HepG2 (cell line): ENCODE data around the gene SHROOM2. TPM values are rescaled to one million over a fixed set of nuclear protein-coding genes. Genes with fewer than 3 reads are reported as not detected.

Experiments used
- ATAC-seq: fragments of 200-7000 bp; cut with Tn5 transposase; 3 replicates; pipeline ENCODE4 v1.9.1; 2020; ENCODE audit warnings: mild to moderate bottlenecking, moderate library complexity
- BruUV-seq: library from RNA; stranded (reverse); fragments of 400-500 nt; replicated peaks from 2 replicates; lab custom pipeline; 2021; lab: Mats Ljungman, UMichigan
- CTCF ChIA-PET: fragments of 300-600 bp; formaldehyde crosslinking; extraction: SDS; loops from one replicate; lab custom pipeline; 2021; ENCODE audit warnings: low total read pairs, inconsistent platforms, low intra/inter-chr PET ratio; lab: Yijun Ruan, JAX
- POLR2A ChIA-PET: fragments of 350-600 bp; sonication (Branson Sonifier 250); formaldehyde crosslinking; loops from one replicate; lab custom pipeline; 2020; ENCODE audit warnings: antibody characterized with exemption, inconsistent platforms; lab: Yijun Ruan, JAX
- DNase-seq: peaks from one replicate; pipeline ENCODE4 v3.0.0-alpha.2; 2015; ENCODE audit warnings: low spot score
- FAIRE-seq: peaks from 3 replicates; lab custom pipeline; 2011; peaks lifted over from hg19 to GRCh38; lab: Jason Lieb, UNC
- H2AFZ ChIP-seq: one replicate; pipeline ENCODE4 v1.6.1; 2011; ENCODE audit warnings: low read length, inconsistent platforms
- H3K27ac ChIP-seq: fragments of 300-600 bp; 3 replicates; pipeline ENCODE4 v1.8.0; 2011; ENCODE audit warnings: mixed run types, mild to moderate bottlenecking, mixed read lengths, low read length, inconsistent platforms; ENCODE audit not compliant: insufficient read depth; ENCODE audit errors: extremely low read length
- H3K27me3 ChIP-seq, 2 experiments: fragments of 200-600 bp in 1 of 2; 2 replicates in 1 of 2; 3 replicates in 1 of 2; pipeline versions ENCODE4 v1.6.0 to v1.8.0; 2011; ENCODE audit warnings: low read length in 2 of 2, mild to moderate bottlenecking in 2 of 2, moderate library complexity in 2 of 2, inconsistent platforms in 1 of 2; ENCODE audit not compliant: insufficient read depth in 2 of 2, control insufficient read depth in 1 of 2
- H3K36me3 ChIP-seq, 2 experiments: fragments of 200-600 bp in 1 of 2; replicated peaks in 1 of 2; 2 replicates in 1 of 2; 3 replicates in 1 of 2; pipeline versions ENCODE4 v1.5.1 to v1.8.0; 2011; ENCODE audit warnings: low read length in 2 of 2, inconsistent platforms in 1 of 2; ENCODE audit not compliant: insufficient read depth in 2 of 2, control insufficient read depth in 1 of 2
- H3K4me1 ChIP-seq: 2 replicates; pipeline ENCODE4 v1.5.1; 2012; ENCODE audit warnings: low read length, inconsistent platforms; ENCODE audit not compliant: insufficient read depth
- H3K4me2 ChIP-seq: 2 replicates; pipeline ENCODE4 v1.6.0; 2011; ENCODE audit warnings: low read depth, low read length, inconsistent platforms
- H3K4me3 ChIP-seq, 3 experiments: fragments of 200-600 bp in 1 of 3; sonication (generic), shearing (Covaris generic) in 1 of 3; replicated peaks in 1 of 3; 2 replicates each; pipeline ENCODE4 v1.5.1; 2011 to 2016; ENCODE audit warnings: low read length in 3 of 3, inconsistent platforms in 2 of 3, low read depth in 2 of 3, mild to moderate bottlenecking in 2 of 3, control low read depth in 1 of 3, mixed read lengths in 1 of 3; ENCODE audit not compliant: insufficient read depth in 1 of 3
- H3K79me2 ChIP-seq: one replicate; pipeline ENCODE4 v1.6.1; 2011; ENCODE audit warnings: low read length, inconsistent platforms; ENCODE audit not compliant: insufficient read depth
- H3K9ac ChIP-seq: 2 replicates; pipeline ENCODE4 v1.6.0; 2011; ENCODE audit warnings: mild to moderate bottlenecking, low read depth, low read length, inconsistent platforms; ENCODE audit not compliant: insufficient read depth
- H3K9me3 ChIP-seq: 2 replicates; pipeline ENCODE4 v1.5.1; 2012; ENCODE audit warnings: mild to moderate bottlenecking, low read length
- H4K20me1 ChIP-seq: 2 replicates; pipeline ENCODE4 v1.6.0; 2011; ENCODE audit warnings: inconsistent platforms, mild to moderate bottlenecking, low read length, moderate library complexity; ENCODE audit not compliant: insufficient read depth
- CTCF ChIP-seq: sonication (generic); formaldehyde crosslinking; IDR thresholded peaks from 2 replicates; pipeline ENCODE4 v1.5.0; 2020; ENCODE audit warnings: mild to moderate bottlenecking, missing genetic modification reagents, moderate library complexity
- FOXA1 ChIP-seq, 2 experiments: fragments of 450-650 bp in 1 of 2; sonication (generic) in 1 of 2; formaldehyde crosslinking in 1 of 2; IDR thresholded peaks; 2 replicates each; pipeline versions ENCODE4 v1.4.0 to v1.6.1; 2016 to 2020; ENCODE audit warnings: missing genetic modification reagents in 1 of 2
- MXD4 ChIP-seq: IDR thresholded peaks from 2 replicates; pipeline ENCODE4 v1.6.1; 2016; ENCODE audit warnings: mild to moderate bottlenecking, missing biosample characterization, missing genetic modification reagents
- NAIF1 ChIP-seq: sonication (generic); formaldehyde crosslinking; IDR thresholded peaks from 2 replicates; pipeline ENCODE4 v1.5.0; 2020; ENCODE audit warnings: mild to moderate bottlenecking, missing genetic modification reagents, borderline replicate concordance
- SMC3 ChIP-seq: IDR thresholded peaks from 2 replicates; pipeline ENCODE4 v1.6.1; 2011; ENCODE audit warnings: low read length, improper control_type of control experiment
- STAG1 ChIP-seq: sonication (generic); formaldehyde crosslinking; IDR thresholded peaks from 2 replicates; pipeline ENCODE4 v1.4.0; 2020; ENCODE audit warnings: missing genetic modification reagents
- THRA ChIP-seq: sonication (generic); formaldehyde crosslinking; IDR thresholded peaks from 2 replicates; pipeline ENCODE4 v1.4.0; 2020; ENCODE audit warnings: missing genetic modification reagents, borderline replicate concordance
- WGBS: methylation state at CpG from one replicate; pipeline ENCODE4 v1.1.6; 2017; ENCODE audit warnings: low lambda C conversion rate; 5-methylcytosine and 5-hydroxymethylcytosine counted together
- in situ Hi-C: cut with HindIII; loops from 2 replicates; pipeline ENCODE4 v1.10.0; 2017; ENCODE audit warnings: low pct_unique_long_range_greater_than_20kb; ENCODE audit not compliant: extremely low pct_ligation_motif_present
- intact Hi-C: fragments of 100-400 bp; cut with micrococcal nuclease; formaldehyde crosslinking; loops from one replicate; pipeline ENCODE4 v1.10.0; 2022; ENCODE audit not compliant: unreplicated experiment
- polyA plus RNA-seq, 8 experiments: library from polyadenylated mRNA; depleted of rRNA in 3 of 8; stranded (reverse) in 7 of 8; unstranded in 1 of 8; fragments of >200 nt; fragmentation: Illumina TruSeq in 4 of 8; extraction: Trizol in 4 of 8; gene quantifications; 2 replicates each; pipeline versions ENCODE4 v1.2.1 to v1.2.3, GENCODE V29; 2011 to 2016; ENCODE audit warnings: low read depth in 4 of 8, missing spikeins in 1 of 8, mixed read lengths in 1 of 8; ENCODE audit not compliant: insufficient read depth in 1 of 8
- total RNA-seq, 5 experiments: library from RNA; depleted of rRNA; stranded (reverse); fragments of >200 nt; fragmentation: Illumina TruSeq; extraction: Trizol; gene quantifications; 2 replicates each; pipeline ENCODE4 v1.2.3, GENCODE V29; 2016; ENCODE audit warnings: low read depth in 1 of 5
- TF ChIP-seq, protein P1 (sequence below): sonication (generic); formaldehyde crosslinking; IDR thresholded peaks from 2 replicates; pipeline ENCODE4 v1.4.0; 2020; ENCODE audit warnings: missing genetic modification reagents, borderline replicate concordance

SHROOM2 gene
- total and polyA plus RNA-seq, 2 of the 13 experiments (the other 11 are each of a cell fraction or from before 2014, with no cell fraction given) = 0.92 to 1.4 TPM

GRCh38 chrX:9873360-9873759, 87.1 kb downstream of the SHROOM2 start (continued):
- TF ChIP-seq NAIF1 (CRISPR knock-in tag) = no peak
- TF ChIP-seq, protein P1, sequence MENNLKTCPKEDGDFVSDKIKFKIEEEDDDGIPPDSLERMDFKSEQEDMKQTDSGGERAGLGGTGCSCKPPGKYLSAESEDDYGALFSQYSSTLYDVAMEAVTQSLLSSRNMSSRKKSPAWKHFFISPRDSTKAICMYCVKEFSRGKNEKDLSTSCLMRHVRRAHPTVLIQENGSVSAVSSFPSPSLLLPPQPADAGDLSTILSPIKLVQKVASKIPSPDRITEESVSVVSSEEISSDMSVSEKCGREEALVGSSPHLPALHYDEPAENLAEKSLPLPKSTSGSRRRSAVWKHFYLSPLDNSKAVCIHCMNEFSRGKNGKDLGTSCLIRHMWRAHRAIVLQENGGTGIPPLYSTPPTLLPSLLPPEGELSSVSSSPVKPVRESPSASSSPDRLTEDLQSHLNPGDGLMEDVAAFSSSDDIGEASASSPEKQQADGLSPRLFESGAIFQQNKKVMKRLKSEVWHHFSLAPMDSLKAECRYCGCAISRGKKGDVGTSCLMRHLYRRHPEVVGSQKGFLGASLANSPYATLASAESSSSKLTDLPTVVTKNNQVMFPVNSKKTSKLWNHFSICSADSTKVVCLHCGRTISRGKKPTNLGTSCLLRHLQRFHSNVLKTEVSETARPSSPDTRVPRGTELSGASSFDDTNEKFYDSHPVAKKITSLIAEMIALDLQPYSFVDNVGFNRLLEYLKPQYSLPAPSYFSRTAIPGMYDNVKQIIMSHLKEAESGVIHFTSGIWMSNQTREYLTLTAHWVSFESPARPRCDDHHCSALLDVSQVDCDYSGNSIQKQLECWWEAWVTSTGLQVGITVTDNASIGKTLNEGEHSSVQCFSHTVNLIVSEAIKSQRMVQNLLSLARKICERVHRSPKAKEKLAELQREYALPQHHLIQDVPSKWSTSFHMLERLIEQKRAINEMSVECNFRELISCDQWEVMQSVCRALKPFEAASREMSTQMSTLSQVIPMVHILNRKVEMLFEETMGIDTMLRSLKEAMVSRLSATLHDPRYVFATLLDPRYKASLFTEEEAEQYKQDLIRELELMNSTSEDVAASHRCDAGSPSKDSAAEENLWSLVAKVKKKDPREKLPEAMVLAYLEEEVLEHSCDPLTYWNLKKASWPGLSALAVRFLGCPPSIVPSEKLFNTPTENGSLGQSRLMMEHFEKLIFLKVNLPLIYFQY (CRISPR knock-in tag) = no peak

- no peaks in the 10 kb centered on the region for H4K20me1 ChIP-seq
- no peak overlapping the region for H3K4me3 ChIP-seq
- peak; percentile 92 for FAIRE-seq
- no peak overlapping the region for H3K27ac ChIP-seq
- no peaks in the 10 kb centered on the region for H3K27me3 ChIP-seq
- no peak overlapping the region for H2AFZ ChIP-seq
- TF ChIP-seq MXD4 = no peak
- peak; percentile 63 for TF ChIP-seq CTCF
- peak; percentile 47 for TF ChIP-seq STAG1 (CRISPR knock-in tag)
- TF ChIP-seq FOXA1 (IDR thresholded peaks at IDR 0.05) = no peak
- TF ChIP-seq FOXA1 (CRISPR knock-in tag; IDR thresholded peaks at IDR 0.05) = 0 out of 2 replicates have a peak, but pooled peaks have one; percentile 9
- TF ChIP-seq THRA = no peak
- peak; percentile 53; the same call in 1 of the 2 replicates for TF ChIP-seq SMC3
- intact Hi-C loops = loop anchor here (2.0 to 10.0 kb wide), 2 partner anchors 111 to 245 kb away; no protein-coding TSS in a partner anchor
- WGBS = 20% methylated on average over 6 of the region's 9 CpGs
- H3K36me3 ChIP-seq = no peaks in the 10 kb centered on the region
- in situ Hi-C loops = no loop called here
- no TSS peak for BruUV-seq
- H3K4me2 ChIP-seq = no peak overlapping the region
- no peaks in the 10 kb centered on the region for H3K9me3 ChIP-seq
- peak; percentile 75 for ATAC-seq
- ChIA-PET CTCF (interaction anchor here (0.8 to 4.5 kb wide), 3 partner anchors 13 to 245 kb away, joined by 4 to 76 read pairs (median 12); no protein-coding TSS in a partner anchor), POLR2A (no interaction called here)
- DNase-seq = peak; percentile 24
- H3K79me2 ChIP-seq = no peaks in the 10 kb centered on the region
- H3K4me1 ChIP-seq = no peaks in the 10 kb centered on the region
- no peak overlapping the region for H3K9ac ChIP-seq
These were observed 87.7 kb downstream of the SHROOM2 start for GRCh38 chrX:9873952-9874351.
